A549 (cell line): ENCODE data around the gene HAND2. TPM values are rescaled to one million over a fixed set of nuclear protein-coding genes. Genes with fewer than 3 reads are reported as not detected.

Source experiments
- ATAC-seq, 2 experiments: fragments of 200-7000 bp in 1 of 2; fragments of >200 bp in 1 of 2; cut with Nextera tagmentation in 1 of 2; cut with Tn5 transposase in 1 of 2; 3 replicates each; pipeline versions ENCODE4 v1.8.0 to v1.9.1; 2018 to 2020; ENCODE audit warnings: mild to moderate bottlenecking in 1 of 2, moderate library complexity in 1 of 2
- CTCF ChIA-PET: fragments of 300-600 bp; sonication (Branson Sonifier 250); formaldehyde crosslinking; extraction: SDS; loops from one replicate; lab custom pipeline; 2021; ENCODE audit warnings: antibody characterized with exemption, inconsistent platforms; lab: Yijun Ruan, JAX
- POLR2A ChIA-PET: fragments of 350-600 bp; formaldehyde crosslinking; extraction: SDS; loops from one replicate; lab custom pipeline; 2021; ENCODE audit warnings: antibody characterized with exemption, inconsistent platforms; lab: Yijun Ruan, JAX
- DNase-seq, 2 experiments: peaks; one replicate each; pipeline versions ENCODE4 v3.0.0 to v3.0.0-alpha.2; 2011 to 2016; ENCODE audit warnings: low read depth in 1 of 2, low spot score in 1 of 2
- FAIRE-seq: peaks from 2 replicates; lab custom pipeline; 2011; peaks lifted over from hg19 to GRCh38; lab: Jason Lieb, UNC
- H3K27ac ChIP-seq, 2 experiments: fragments of >200 bp; sonication (Bioruptor Twin); formaldehyde crosslinking; 3 replicates each; pipeline ENCODE4 v1.5.1; 2016 to 2017
- H3K4me1 ChIP-seq: fragments of >200 bp; sonication (Bioruptor Twin); formaldehyde crosslinking; 3 replicates; pipeline ENCODE4 v1.6.1; 2016
- H3K4me2 ChIP-seq: fragments of >200 bp; sonication (Bioruptor Twin); formaldehyde crosslinking; 3 replicates; pipeline ENCODE4 v1.6.1; 2016
- H3K4me3 ChIP-seq: fragments of >200 bp; sonication (Bioruptor Twin); formaldehyde crosslinking; 3 replicates; pipeline ENCODE4 v1.5.1; 2016
- H3K9me3 ChIP-seq: fragments of >200 bp; sonication (Bioruptor Twin); formaldehyde crosslinking; 3 replicates; pipeline ENCODE4 v1.6.1; 2016
- CBX8 ChIP-seq: fragments of 200-600 bp; sonication (generic); IDR thresholded peaks from 2 replicates; pipeline ENCODE4 v1.6.1; 2016
- CHD2 ChIP-seq: fragments of 150-350 bp; IDR thresholded peaks from 2 replicates; pipeline ENCODE4 v1.6.1; 2014; ENCODE audit warnings: low read length; ENCODE audit not compliant: partially characterized antibody
- ESRRA ChIP-seq: fragments of 150-350 bp; IDR thresholded peaks from 2 replicates; pipeline ENCODE4 v1.6.1; 2014; ENCODE audit warnings: mild to moderate bottlenecking, low read length, borderline replicate concordance
- FOSL2 ChIP-seq, 2 experiments: fragments of 450-650 bp in 1 of 2; fragments of >200 bp in 1 of 2; sonication (Bioruptor Twin) in 1 of 2; formaldehyde crosslinking; IDR thresholded peaks; 2 replicates each; pipeline versions ENCODE4 v1.5.0 to v1.6.1; 2016 to 2020; ENCODE audit warnings: mild to moderate bottlenecking in 1 of 2, moderate library complexity in 1 of 2
- FOXS1 ChIP-seq: fragments of 250-450 bp; sonication (Bioruptor Pico); IDR thresholded peaks from 2 replicates; pipeline ENCODE4 v1.5.0; 2020; ENCODE audit warnings: mild to moderate bottlenecking, moderate library complexity
- GATA3 ChIP-seq: IDR thresholded peaks from 2 replicates; pipeline ENCODE4 v1.6.1; 2012; ENCODE audit warnings: borderline replicate concordance
- HDAC2 ChIP-seq: fragments of 200-600 bp; sonication (generic); IDR thresholded peaks from 2 replicates; pipeline ENCODE4 v1.6.1; 2016
- HOXB13 ChIP-seq: fragments of 250-450 bp; sonication (Bioruptor Pico); IDR thresholded peaks from 2 replicates; pipeline ENCODE4 v1.5.0; 2020; ENCODE audit warnings: low read depth, mild to moderate bottlenecking, moderate library complexity
- JUNB ChIP-seq: fragments of >200 bp; sonication (Bioruptor Twin); formaldehyde crosslinking; IDR thresholded peaks from 2 replicates; pipeline ENCODE4 v1.6.1; 2016
- MYC ChIP-seq: IDR thresholded peaks from 2 replicates; pipeline ENCODE4 v1.6.1; 2012; ENCODE audit warnings: mild to moderate bottlenecking, inconsistent platforms, low read length, improper control_type of control experiment, borderline replicate concordance
- NPAS2 ChIP-seq: fragments of 250-450 bp; sonication (Bioruptor Pico); IDR thresholded peaks from 2 replicates; pipeline ENCODE4 v1.8.0; 2022; ENCODE audit warnings: mild to moderate bottlenecking, moderate library complexity, borderline replicate concordance
- PBX3 ChIP-seq: IDR thresholded peaks from 2 replicates; pipeline ENCODE4 v1.6.1; 2012
- PHF8 ChIP-seq: fragments of 200-600 bp; sonication (generic); IDR thresholded peaks from 2 replicates; pipeline ENCODE4 v1.6.1; 2016; ENCODE audit warnings: low read depth, mild to moderate bottlenecking, antibody characterized with exemption, moderate library complexity, borderline replicate concordance
- RAD21 ChIP-seq, 2 experiments: fragments of >200 bp in 1 of 2; sonication (Bioruptor Twin) in 1 of 2; formaldehyde crosslinking in 1 of 2; IDR thresholded peaks in 1 of 2; conservative IDR thresholded peaks in 1 of 2; 2 replicates in 1 of 2; 3 replicates in 1 of 2; pipeline ENCODE4 v1.6.1; 2012 to 2018; ENCODE audit warnings: inconsistent platforms in 1 of 2
- RCOR1 ChIP-seq: fragments of 150-350 bp; IDR thresholded peaks from 2 replicates; pipeline ENCODE4 v1.6.1; 2014; ENCODE audit warnings: antibody characterized with exemption, low read length, low read depth
- RFX5 ChIP-seq: fragments of 450-650 bp; IDR thresholded peaks from 2 replicates; pipeline ENCODE4 v1.7.1; 2014; ENCODE audit warnings: antibody characterized with exemption, mild to moderate bottlenecking, moderate library complexity
- TP53 ChIP-seq: fragments of 250-450 bp; sonication (Bioruptor Pico); IDR thresholded peaks from 2 replicates; pipeline ENCODE4 v1.5.0; 2021; ENCODE audit warnings: mild to moderate bottlenecking, moderate library complexity
- ZC3H11A ChIP-seq: fragments of 450-650 bp; IDR thresholded peaks from 2 replicates; pipeline ENCODE4 v1.6.1; 2014; ENCODE audit warnings: antibody characterized with exemption, mild to moderate bottlenecking
- WGBS: methylation state at CpG from one replicate; pipeline ENCODE4 v1.1.6; 2017; ENCODE audit errors: missing lambda C conversion rate; 5-methylcytosine and 5-hydroxymethylcytosine counted together
- polyA plus RNA-seq, 4 experiments: library from polyadenylated mRNA; depleted of rRNA in 3 of 4; stranded (reverse); fragments of >200 nt; fragmentation: RNase III in 1 of 4; extraction: RNeasy Plus Mini Kit Qiagen cat#74134 plus additional on column Dnase treatment in 1 of 4; gene quantifications; 2 replicates in 3 of 4; 3 replicates in 1 of 4; pipeline ENCODE4 v1.2.3, GENCODE V29; 2011 to 2017
- TF ChIP-seq, protein P1 (sequence below): fragments of 250-450 bp; sonication (Bioruptor Pico); IDR thresholded peaks from 2 replicates; pipeline ENCODE4 v1.5.0; 2020; ENCODE audit warnings: low read depth, mild to moderate bottlenecking, moderate library complexity
- TF ChIP-seq, protein P2 (sequence below): IDR thresholded peaks from 2 replicates; pipeline ENCODE4 v1.6.1; 2012

Gene HAND2
- polyA plus RNA-seq, 2 of the 4 experiments (the other 2 are of a cell fraction): 0.44 to 0.63 TPM

DNA sequence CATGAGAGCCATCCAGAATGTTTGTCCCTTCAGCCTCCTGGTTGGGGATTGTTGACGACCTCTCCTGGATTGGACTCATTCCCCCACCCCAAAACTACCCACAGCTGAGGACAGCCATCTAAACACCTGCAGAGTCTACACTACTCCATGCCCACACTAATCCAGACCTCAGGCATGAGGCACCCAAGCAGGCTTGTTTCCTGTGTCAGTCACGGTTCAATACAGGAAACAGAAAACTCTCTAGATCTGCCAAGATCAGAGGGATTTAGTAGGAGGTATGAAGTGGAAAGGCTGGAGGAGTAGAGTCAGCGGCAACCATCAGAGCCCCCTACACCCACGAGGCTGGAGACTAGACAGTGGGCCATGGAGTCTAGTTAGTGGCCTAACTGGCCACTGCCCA, 37.7 kb downstream of the HAND2 start:
- ChIA-PET POLR2A (no interaction called here), CTCF (interaction anchor here (0.6 kb wide), 1 partner anchor 43 kb away, joined by 4 read pairs; no protein-coding TSS in a partner anchor)

DNA sequence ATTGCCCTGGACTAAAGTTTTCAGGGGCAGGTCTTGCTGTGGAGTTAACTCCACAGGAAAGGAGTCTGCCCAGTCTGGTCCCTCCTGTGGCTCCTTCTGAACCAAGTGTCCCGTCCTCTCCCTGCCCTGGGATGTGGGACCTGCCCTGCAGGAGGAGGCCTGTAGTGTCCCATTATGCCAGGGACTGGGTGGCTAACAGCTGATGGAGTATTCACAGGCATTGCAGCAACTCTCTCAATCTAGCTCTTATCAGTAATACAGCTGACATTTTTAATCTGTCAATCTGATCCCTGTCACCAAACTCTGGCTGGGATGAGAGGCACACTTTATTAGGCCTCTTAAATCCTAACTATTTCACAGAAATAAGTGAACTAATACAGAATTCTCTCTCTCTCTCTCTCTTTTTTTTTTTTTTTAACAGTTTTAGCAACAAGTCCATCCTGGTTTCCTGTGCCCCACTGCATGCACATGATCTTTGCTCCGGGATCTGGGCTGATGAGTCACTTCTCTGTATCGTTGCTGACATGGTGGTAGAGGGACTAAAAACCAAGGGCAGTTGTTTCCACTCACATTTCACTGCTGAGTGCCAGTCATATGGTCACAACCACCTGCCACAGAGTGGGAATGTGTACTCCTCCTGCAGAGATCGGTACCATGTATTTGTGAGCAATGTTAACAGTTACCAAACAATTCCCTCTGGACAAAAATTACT, 39.1 kb downstream of the HAND2 start:
- 61% methylated on average over 2 of the region's 4 CpGs for WGBS
- peak overlapping the region; percentile 30 for H3K4me2 ChIP-seq
- POLR2A ChIA-PET: no interaction called here

More for the DNA sequence above, 37.7 kb downstream of the HAND2 start:
- ATAC-seq: no peak
- FAIRE-seq: no peak
- no peak overlapping the region for H3K27ac ChIP-seq
- no peak for DNase-seq
- H3K4me2 ChIP-seq: no peak overlapping the region
- H3K4me3 ChIP-seq: no peak overlapping the region
- TF ChIP-seq FOXS1 (no peak), HDAC2 (no peak), FOSL2 (IDR thresholded peaks at IDR 0.05) (no peak), FOSL2 (CRISPR knock-in tag; IDR thresholded peaks at IDR 0.05) (no peak), PBX3 (no peak), MYC (no peak), ESRRA (no peak), HOXB13 (CRISPR knock-in tag) (no peak), PHF8 (no peak)
- H3K4me1 ChIP-seq: peaks cover 9% of the 10 kb centered on the region; the same call in 2 of the 3 replicates
- 88% methylated on average over 4 of the region's 4 CpGs for WGBS
- H3K9me3 ChIP-seq: no peaks in the 10 kb centered on the region

GRCh38 chr4:173490256-173490655, 39.8 kb downstream of the HAND2 start:
- ChIA-PET POLR2A (no interaction called here), CTCF (no interaction called here)
- FAIRE-seq (no peak), ATAC-seq (no peak), DNase-seq (no peak)
- WGBS: 95% methylated on average over 3 of the region's 3 CpGs
- Histone ChIP-seq H3K4me3 (no peak overlapping the region), H3K27ac (no peak overlapping the region), H3K4me1 (peaks cover 9% of the 10 kb centered on the region; the same call in 2 of the 3 replicates), H3K9me3 (no peaks in the 10 kb centered on the region), H3K4me2 (no peak overlapping the region; the same call in 2 of the 3 replicates)
- TF ChIP-seq, protein P1, sequence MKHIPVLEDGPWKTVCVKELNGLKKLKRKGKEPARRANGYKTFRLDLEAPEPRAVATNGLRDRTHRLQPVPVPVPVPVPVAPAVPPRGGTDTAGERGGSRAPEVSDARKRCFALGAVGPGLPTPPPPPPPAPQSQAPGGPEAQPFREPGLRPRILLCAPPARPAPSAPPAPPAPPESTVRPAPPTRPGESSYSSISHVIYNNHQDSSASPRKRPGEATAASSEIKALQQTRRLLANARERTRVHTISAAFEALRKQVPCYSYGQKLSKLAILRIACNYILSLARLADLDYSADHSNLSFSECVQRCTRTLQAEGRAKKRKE: no peak
- no peak for TF ChIP-seq RCOR1
- TF ChIP-seq ZC3H11A: no peak
- TF ChIP-seq CHD2: no peak
- no peak for TF ChIP-seq FOSL2 (IDR thresholded peaks at IDR 0.05)
- TF ChIP-seq FOSL2 (CRISPR knock-in tag; IDR thresholded peaks at IDR 0.05): no peak
- no peak for TF ChIP-seq JUNB
- no peak for TF ChIP-seq RAD21 (conservative IDR thresholded peaks at IDR 0.05 in 1 of 2, IDR thresholded peaks at IDR 0.05 in 1 of 2)

More for the DNA sequence above, 39.1 kb downstream of the HAND2 start:
- TF ChIP-seq GATA3 (no peak), CBX8 (no peak), JUNB (no peak), RAD21 (conservative IDR thresholded peaks at IDR 0.05 in 1 of 2, IDR thresholded peaks at IDR 0.05 in 1 of 2) (no peak), PBX3 (no peak), TP53 (CRISPR knock-in tag) (no peak), RFX5 (no peak), NPAS2 (no peak)
- TF ChIP-seq, protein P2, sequence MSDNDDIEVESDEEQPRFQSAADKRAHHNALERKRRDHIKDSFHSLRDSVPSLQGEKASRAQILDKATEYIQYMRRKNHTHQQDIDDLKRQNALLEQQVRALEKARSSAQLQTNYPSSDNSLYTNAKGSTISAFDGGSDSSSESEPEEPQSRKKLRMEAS: no peak
- peak in 1 of 2 experiments; percentile 40; a peak in 1 of 6 replicates for ATAC-seq
- CTCF ChIA-PET: interaction anchor here (1.4 kb wide), 1 partner anchor 70 kb away, joined by 4 read pairs; no protein-coding TSS in a partner anchor
- Histone ChIP-seq H3K4me1 (peaks cover 9% of the 10 kb centered on the region; the same call in 2 of the 3 replicates), H3K9me3 (no peaks in the 10 kb centered on the region), H3K27ac (0 out of 6 replicates have a peak overlapping the region, but pooled peaks of 1 of the 2 experiments have one; percentile 55), H3K4me3 (no peak overlapping the region)
- no peak for FAIRE-seq
- peak in 1 of 2 experiments; percentile 6 for DNase-seq
